ENCODE measurements around the gene UNC80. TPM values are rescaled to one million over a fixed set of nuclear protein-coding genes. Genes with fewer than 3 reads are reported as not detected.

The UNC80 gene
- polyA plus RNA-seq, 1 donor from 2014 or later = 10.4 TPM

DNA sequence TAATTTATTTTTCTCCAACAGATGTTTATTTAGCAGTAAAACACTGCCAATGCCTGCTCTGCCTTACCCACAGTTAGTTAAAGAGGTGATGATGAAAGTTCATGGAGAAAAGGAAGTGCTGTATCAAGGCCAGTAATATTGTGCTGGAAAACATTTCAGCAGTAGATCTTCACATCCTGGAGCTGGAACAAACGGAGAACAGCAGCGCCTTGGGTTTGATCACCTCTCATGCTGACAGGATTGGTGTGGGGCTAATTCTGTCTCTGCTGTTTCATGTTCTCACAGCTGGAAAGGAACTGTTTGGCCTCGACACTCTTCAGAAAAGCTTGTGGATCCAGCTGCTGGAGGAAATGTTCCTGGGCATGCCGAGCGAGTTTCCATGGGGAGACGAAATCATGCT lies 169.3 kb downstream of the UNC80 start:
- TF ChIP-seq MXI1 (conservative IDR thresholded peaks at IDR 0.05; ENCODE audit: poor library complexity, severe bottlenecking) (no peak), SMC3 (conservative IDR thresholded peaks at IDR 0.05; ENCODE audit: poor library complexity) (no peak)
- H3K27me3 ChIP-seq (ENCODE audit: insufficient read depth, low read depth, low read length) = no peaks in the 10 kb centered on the region
- H3K4me2 ChIP-seq (ENCODE audit: low read length) = no peak overlapping the region
- H3K9ac ChIP-seq (ENCODE audit: low read length) = no peak overlapping the region
- peaks cover 21% of the 10 kb centered on the region for H3K36me3 ChIP-seq (ENCODE audit: insufficient read depth, low read length)
- no peaks in the 10 kb centered on the region for H3K79me2 ChIP-seq (replicated peaks; ENCODE audit: insufficient read depth, low read length)
- H3K9me3 ChIP-seq (ENCODE audit: low read length) = no peaks in the 10 kb centered on the region
- no peaks in the 10 kb centered on the region for H3F3A ChIP-seq (ENCODE audit: insufficient read depth, low read length, poor library complexity, severe bottlenecking)
- no peaks in the 10 kb centered on the region for H3K9me2 ChIP-seq (ENCODE audit: insufficient read depth, low read length)
- no peak overlapping the region for H2AFZ ChIP-seq (ENCODE audit: low read depth, low read length)
- no peak overlapping the region for H3K4me3 ChIP-seq (ENCODE audit: low read length)
- H3K27ac ChIP-seq (ENCODE audit: low read length) = no peak overlapping the region
- no peaks in the 10 kb centered on the region for H4K20me1 ChIP-seq (ENCODE audit: insufficient read depth)

DNA sequence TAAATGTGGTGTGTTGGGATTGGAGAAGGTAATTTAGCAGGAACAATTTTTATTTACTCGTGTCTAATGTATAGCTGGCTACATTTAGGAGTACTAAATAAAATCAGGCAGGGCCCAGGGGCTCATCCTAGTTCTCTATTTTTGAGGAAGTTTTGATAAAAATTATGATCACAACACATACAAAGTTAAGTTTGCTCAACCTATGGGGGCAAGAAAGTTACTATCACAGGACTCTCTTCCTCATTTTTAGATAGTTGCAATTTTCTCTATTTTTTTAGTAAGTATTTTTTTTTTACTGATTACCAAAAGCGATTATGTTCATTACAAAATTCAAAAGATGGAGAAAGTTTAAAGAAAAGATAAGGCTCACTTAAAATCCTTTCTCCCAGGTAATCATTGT lies 170.8 kb downstream of the UNC80 start:
- no peaks in the 10 kb centered on the region for H3K9me3 ChIP-seq (ENCODE audit: low read length)
- H3K4me2 ChIP-seq (ENCODE audit: low read length) = no peak overlapping the region
- no peaks in the 10 kb centered on the region for H3K79me2 ChIP-seq (replicated peaks; ENCODE audit: insufficient read depth, low read length)
- no peaks in the 10 kb centered on the region for H3K9me2 ChIP-seq (ENCODE audit: insufficient read depth, low read length)
- no peaks in the 10 kb centered on the region for H3F3A ChIP-seq (ENCODE audit: insufficient read depth, low read length, poor library complexity, severe bottlenecking)
- H3K27ac ChIP-seq (ENCODE audit: low read length) = no peak overlapping the region
- no peak overlapping the region for H2AFZ ChIP-seq (ENCODE audit: low read depth, low read length)
- no peaks in the 10 kb centered on the region for H4K20me1 ChIP-seq (ENCODE audit: insufficient read depth)
- H3K36me3 ChIP-seq (ENCODE audit: insufficient read depth, low read length) = peaks cover 10% of the 10 kb centered on the region
- TF ChIP-seq POLR2AphosphoS5 (IDR thresholded peaks at IDR 0.05) (no peak), MXI1 (conservative IDR thresholded peaks at IDR 0.05; ENCODE audit: poor library complexity, severe bottlenecking) (no peak), EP300 (conservative IDR thresholded peaks at IDR 0.05; ENCODE audit: poor library complexity, severe bottlenecking) (no peak)
- TF ChIP-seq, protein P1, sequence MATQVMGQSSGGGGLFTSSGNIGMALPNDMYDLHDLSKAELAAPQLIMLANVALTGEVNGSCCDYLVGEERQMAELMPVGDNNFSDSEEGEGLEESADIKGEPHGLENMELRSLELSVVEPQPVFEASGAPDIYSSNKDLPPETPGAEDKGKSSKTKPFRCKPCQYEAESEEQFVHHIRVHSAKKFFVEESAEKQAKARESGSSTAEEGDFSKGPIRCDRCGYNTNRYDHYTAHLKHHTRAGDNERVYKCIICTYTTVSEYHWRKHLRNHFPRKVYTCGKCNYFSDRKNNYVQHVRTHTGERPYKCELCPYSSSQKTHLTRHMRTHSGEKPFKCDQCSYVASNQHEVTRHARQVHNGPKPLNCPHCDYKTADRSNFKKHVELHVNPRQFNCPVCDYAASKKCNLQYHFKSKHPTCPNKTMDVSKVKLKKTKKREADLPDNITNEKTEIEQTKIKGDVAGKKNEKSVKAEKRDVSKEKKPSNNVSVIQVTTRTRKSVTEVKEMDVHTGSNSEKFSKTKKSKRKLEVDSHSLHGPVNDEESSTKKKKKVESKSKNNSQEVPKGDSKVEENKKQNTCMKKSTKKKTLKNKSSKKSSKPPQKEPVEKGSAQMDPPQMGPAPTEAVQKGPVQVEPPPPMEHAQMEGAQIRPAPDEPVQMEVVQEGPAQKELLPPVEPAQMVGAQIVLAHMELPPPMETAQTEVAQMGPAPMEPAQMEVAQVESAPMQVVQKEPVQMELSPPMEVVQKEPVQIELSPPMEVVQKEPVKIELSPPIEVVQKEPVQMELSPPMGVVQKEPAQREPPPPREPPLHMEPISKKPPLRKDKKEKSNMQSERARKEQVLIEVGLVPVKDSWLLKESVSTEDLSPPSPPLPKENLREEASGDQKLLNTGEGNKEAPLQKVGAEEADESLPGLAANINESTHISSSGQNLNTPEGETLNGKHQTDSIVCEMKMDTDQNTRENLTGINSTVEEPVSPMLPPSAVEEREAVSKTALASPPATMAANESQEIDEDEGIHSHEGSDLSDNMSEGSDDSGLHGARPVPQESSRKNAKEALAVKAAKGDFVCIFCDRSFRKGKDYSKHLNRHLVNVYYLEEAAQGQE (IDR thresholded peaks at IDR 0.05; ENCODE audit: borderline replicate concordance) = no peak
- H3K4me3 ChIP-seq (ENCODE audit: low read length) = no peak overlapping the region
- no peak overlapping the region for H3K9ac ChIP-seq (ENCODE audit: low read length)
- H3K27me3 ChIP-seq (ENCODE audit: insufficient read depth, low read depth, low read length) = no peaks in the 10 kb centered on the region

GRCh38 chr2:209942936-209943605 lies 171.4 kb downstream of the UNC80 start:
- Histone ChIP-seq H3K4me3 (ENCODE audit: low read length) (no peak overlapping the region), H3K9me3 (ENCODE audit: low read length) (no peaks in the 10 kb centered on the region), H3K9me2 (ENCODE audit: insufficient read depth, low read length) (no peaks in the 10 kb centered on the region), H3K27me3 (ENCODE audit: insufficient read depth, low read depth, low read length) (no peaks in the 10 kb centered on the region), H3F3A (ENCODE audit: insufficient read depth, low read length, poor library complexity, severe bottlenecking) (no peaks in the 10 kb centered on the region), H3K79me2 (replicated peaks; ENCODE audit: insufficient read depth, low read length) (no peaks in the 10 kb centered on the region), H3K27ac (ENCODE audit: low read length) (no peak overlapping the region), H3K36me3 (ENCODE audit: insufficient read depth, low read length) (peaks cover 10% of the 10 kb centered on the region), H3K9ac (ENCODE audit: low read length) (no peak overlapping the region), H4K20me1 (ENCODE audit: insufficient read depth) (no peaks in the 10 kb centered on the region), H2AFZ (ENCODE audit: low read depth, low read length) (no peak overlapping the region), H3K4me2 (ENCODE audit: low read length) (no peak overlapping the region)
- no peak for TF ChIP-seq TAF1 (IDR thresholded peaks at IDR 0.05; ENCODE audit: low read depth)

DNA sequence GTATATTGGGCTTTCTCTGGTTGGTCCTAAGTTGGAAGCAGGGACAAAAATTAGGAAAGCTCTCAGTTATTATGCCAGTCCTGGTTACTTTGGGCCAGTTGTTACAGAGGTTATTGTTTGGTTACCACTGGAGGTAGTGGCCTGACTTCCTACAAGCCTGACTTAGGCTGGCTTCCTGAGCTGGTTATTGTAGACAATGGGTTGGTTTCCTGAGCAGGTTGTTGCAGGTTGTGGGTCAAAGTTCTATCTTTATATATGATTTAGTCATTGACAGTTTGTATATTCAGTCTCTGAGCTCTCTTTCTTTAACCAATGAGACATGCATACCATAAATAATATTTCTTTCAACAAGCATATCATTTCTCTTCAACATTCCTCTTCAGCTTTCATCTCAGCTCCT lies 172.1 kb downstream of the UNC80 start:
- Histone ChIP-seq H2AFZ (ENCODE audit: low read depth, low read length) (no peak overlapping the region), H3K27ac (ENCODE audit: low read length) (no peak overlapping the region), H4K20me1 (ENCODE audit: insufficient read depth) (no peaks in the 10 kb centered on the region), H3F3A (ENCODE audit: insufficient read depth, low read length, poor library complexity, severe bottlenecking) (no peaks in the 10 kb centered on the region), H3K36me3 (ENCODE audit: insufficient read depth, low read length) (peaks cover 10% of the 10 kb centered on the region), H3K9me2 (ENCODE audit: insufficient read depth, low read length) (no peaks in the 10 kb centered on the region), H3K9me3 (ENCODE audit: low read length) (no peaks in the 10 kb centered on the region), H3K27me3 (ENCODE audit: insufficient read depth, low read depth, low read length) (no peaks in the 10 kb centered on the region), H3K79me2 (replicated peaks; ENCODE audit: insufficient read depth, low read length) (no peaks in the 10 kb centered on the region), H3K9ac (ENCODE audit: low read length) (no peak overlapping the region), H3K4me3 (ENCODE audit: low read length) (no peak overlapping the region), H3K4me2 (ENCODE audit: low read length) (no peak overlapping the region)
- TF ChIP-seq MXI1 (conservative IDR thresholded peaks at IDR 0.05; ENCODE audit: poor library complexity, severe bottlenecking) (no peak), EP300 (conservative IDR thresholded peaks at IDR 0.05; ENCODE audit: poor library complexity, severe bottlenecking) (no peak), SMC3 (conservative IDR thresholded peaks at IDR 0.05; ENCODE audit: poor library complexity) (no peak), EZH2 (IDR thresholded peaks at IDR 0.05; ENCODE audit: borderline replicate concordance, insufficient read depth, low read length, poor library complexity, severe bottlenecking) (no peak), POLR2AphosphoS5 (IDR thresholded peaks at IDR 0.05) (no peak)
- TF ChIP-seq, protein P2, sequence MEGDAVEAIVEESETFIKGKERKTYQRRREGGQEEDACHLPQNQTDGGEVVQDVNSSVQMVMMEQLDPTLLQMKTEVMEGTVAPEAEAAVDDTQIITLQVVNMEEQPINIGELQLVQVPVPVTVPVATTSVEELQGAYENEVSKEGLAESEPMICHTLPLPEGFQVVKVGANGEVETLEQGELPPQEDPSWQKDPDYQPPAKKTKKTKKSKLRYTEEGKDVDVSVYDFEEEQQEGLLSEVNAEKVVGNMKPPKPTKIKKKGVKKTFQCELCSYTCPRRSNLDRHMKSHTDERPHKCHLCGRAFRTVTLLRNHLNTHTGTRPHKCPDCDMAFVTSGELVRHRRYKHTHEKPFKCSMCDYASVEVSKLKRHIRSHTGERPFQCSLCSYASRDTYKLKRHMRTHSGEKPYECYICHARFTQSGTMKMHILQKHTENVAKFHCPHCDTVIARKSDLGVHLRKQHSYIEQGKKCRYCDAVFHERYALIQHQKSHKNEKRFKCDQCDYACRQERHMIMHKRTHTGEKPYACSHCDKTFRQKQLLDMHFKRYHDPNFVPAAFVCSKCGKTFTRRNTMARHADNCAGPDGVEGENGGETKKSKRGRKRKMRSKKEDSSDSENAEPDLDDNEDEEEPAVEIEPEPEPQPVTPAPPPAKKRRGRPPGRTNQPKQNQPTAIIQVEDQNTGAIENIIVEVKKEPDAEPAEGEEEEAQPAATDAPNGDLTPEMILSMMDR (IDR thresholded peaks at IDR 0.05; ENCODE audit: poor library complexity, severe bottlenecking) = no peak
- TF ChIP-seq, protein P1 (IDR thresholded peaks at IDR 0.05; ENCODE audit: borderline replicate concordance) = no peak
